Transverse colon (tissue), 4 donors: ENCODE results near the gene SYMPK.

Source experiments
- CTCF ChIP-seq, 5 experiments: fragments of 200-600 bp in 3 of 5; fragments of 450-650 bp in 2 of 5; sonication (generic) in 3 of 5; IDR thresholded peaks; 1 replicate in 2 of 5; 2 replicates in 3 of 5; pipeline ENCODE4 v1.5.1; 2016 to 2017; ENCODE audit warnings: antibody characterized with exemption in 5 of 5, inconsistent platforms in 3 of 5, mild to moderate bottlenecking in 2 of 5, moderate library complexity in 1 of 5
- EP300 ChIP-seq: sonication (generic); formaldehyde crosslinking; IDR thresholded peaks from one replicate; pipeline ENCODE4 v1.6.1; 2017; ENCODE audit warnings: antibody characterized with exemption, low read depth
- POLR2A ChIP-seq: fragments of 450-650 bp; IDR thresholded peaks from one replicate; pipeline ENCODE4 v1.6.1; 2016; ENCODE audit warnings: antibody characterized with exemption, mild to moderate bottlenecking, moderate library complexity
- POLR2AphosphoS5 ChIP-seq, 3 donors: sonication (generic); formaldehyde crosslinking; IDR thresholded peaks; one replicate each; pipeline ENCODE4 v1.6.1; 2016; ENCODE audit warnings: antibody characterized with exemption in 3 of 3

- peak; percentile 69 to 87 (median 75) for TF ChIP-seq CTCF (IDR thresholded peaks at IDR 0.05)
- TF ChIP-seq POLR2AphosphoS5 (IDR thresholded peaks at IDR 0.05) = peak; percentile 36 to 79 (median 77)
- TF ChIP-seq POLR2A = peak; percentile 59
- no peak for TF ChIP-seq EP300
Measured at GRCh38 chr19:45863840-45864628, 1.1 kb upstream of the SYMPK start, which contains the start of gene FOXA3.
